G401.6 (cell line): Measurements from ENCODE around the gene TAB3.
"Not testable (repeated sequence)": the region's sequence is repeated elsewhere in the genome, so short reads cannot be mapped to it uniquely, and the experiment has no call there.

Source experiments
- FAIRE-seq: peaks from 2 replicates; lab custom pipeline; 2012; peaks lifted over from hg19 to GRCh38; lab: Jason Lieb, UNC

TAB3 gene

GRCh38 chrX:30812326-30812725 is 76.7 kb downstream of the TAB3 start:
- FAIRE-seq: no peak

DNA sequence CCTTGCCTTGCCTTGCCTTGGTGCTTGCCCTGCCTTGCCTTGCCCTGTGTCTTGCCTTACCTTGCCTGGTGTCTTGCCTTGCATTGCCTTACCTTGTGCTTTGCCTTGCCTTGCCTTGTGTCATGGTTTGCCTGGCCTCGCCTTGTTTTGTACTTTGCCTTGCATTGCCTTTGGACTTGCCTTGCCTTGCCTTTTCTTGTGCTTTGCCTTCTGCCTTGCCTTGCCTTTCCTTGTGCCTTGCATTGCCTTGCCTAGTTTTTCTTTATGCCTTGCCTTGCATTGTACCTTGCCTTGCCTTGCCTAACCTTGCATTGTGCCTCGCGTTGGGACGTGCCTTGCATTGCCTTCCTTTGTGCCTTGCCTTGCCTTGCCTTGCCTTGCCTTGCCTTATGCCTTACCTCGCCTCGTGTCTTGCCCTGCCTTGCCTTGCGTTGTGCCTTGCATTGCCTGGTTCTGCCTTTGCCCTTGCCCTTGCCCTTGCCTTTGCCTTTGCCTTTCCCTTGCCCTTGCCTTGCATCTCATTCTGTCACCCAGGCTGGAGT is 82.8 kb downstream of the TAB3 start:
- no peak for FAIRE-seq

DNA sequence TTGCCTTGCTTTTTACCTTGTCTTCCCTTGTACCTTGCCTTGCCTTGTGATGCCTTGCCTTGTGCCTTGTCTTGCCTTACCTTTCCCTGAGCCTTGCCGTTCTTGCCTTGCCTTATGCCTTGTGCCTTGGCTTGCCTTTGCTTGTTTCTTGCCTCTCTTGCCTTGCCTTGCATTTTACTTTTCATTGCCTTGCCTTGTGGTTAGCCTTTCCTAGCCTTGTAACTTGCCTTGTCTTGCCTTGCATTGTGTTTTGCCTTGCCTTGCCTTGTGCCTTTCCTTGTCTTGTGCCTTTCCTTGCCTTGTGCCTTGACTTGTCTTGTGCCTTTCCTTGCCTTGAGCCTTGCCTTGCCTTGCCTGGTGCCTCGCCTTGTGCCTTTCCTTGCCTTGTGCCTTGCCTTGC is 84.6 kb downstream of the TAB3 start:
- FAIRE-seq: no peak

- FAIRE-seq: no peak
These were observed 88.2 kb downstream of the TAB3 start for GRCh38 chrX:30800901-30801300.

DNA sequence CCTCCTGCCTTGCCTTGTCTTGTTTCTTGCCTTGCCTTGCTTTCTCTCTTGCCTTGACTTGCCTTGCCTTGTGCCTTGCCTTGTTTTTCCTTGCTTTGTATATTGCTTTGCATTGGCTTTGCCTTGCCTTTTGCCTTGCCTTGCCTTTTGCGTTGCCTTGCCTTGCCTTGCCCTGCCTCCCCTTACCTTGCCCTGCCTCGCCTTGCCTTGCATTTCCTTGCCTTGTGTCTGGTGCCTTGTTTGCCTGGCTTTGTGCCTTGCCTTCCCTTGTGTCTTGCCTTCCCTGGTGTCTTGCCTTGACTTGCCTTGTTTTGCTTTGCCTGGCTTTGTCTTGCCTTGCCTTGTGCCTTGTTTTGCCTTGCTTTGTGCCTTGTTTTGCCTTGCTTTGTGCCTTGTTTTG is 89.7 kb downstream of the TAB3 start:
- no peak for FAIRE-seq

DNA sequence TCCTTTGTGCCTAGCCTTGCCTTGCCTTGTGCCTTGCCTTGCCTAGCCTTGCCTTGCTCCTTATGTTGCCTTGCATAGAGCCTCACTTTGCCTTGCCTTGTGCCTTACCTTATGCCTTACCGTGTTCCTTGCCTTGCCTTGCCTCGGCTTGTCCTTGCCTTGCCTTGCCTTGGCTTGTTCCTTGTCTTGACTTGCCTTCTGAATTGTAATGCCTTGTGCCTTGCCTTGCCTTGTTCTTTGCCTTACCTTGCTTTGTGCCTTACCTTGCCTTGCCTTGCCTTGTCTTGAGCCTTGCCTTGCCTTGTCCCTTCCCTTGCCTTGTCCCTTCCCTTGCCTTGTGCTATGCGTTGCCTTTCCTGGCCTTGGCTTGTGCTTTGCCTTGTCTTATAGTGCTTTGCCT is 90.2 kb downstream of the TAB3 start:
- FAIRE-seq: no peak

DNA sequence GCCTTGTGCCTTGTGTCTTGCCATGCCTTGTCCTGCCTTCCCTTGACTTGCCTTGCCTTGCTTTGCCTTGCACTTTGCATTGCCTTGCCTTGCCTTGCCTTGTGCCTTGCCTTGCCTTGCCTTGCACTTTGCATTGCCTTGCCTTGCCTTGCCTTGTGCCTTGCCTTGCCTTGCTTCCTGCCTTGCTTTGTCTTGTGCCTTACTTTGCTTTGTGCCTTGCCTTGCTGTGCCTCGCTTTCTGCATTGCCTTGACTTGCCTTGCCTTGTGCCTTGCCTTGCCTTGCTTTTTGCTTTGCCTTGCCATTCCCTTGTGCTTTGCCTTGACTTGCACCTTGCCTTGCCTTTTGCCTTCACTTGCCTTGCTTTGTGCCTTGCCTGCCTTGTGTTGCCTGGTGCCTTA is 91.8 kb downstream of the TAB3 start:
- not testable (repeated sequence) for FAIRE-seq

DNA sequence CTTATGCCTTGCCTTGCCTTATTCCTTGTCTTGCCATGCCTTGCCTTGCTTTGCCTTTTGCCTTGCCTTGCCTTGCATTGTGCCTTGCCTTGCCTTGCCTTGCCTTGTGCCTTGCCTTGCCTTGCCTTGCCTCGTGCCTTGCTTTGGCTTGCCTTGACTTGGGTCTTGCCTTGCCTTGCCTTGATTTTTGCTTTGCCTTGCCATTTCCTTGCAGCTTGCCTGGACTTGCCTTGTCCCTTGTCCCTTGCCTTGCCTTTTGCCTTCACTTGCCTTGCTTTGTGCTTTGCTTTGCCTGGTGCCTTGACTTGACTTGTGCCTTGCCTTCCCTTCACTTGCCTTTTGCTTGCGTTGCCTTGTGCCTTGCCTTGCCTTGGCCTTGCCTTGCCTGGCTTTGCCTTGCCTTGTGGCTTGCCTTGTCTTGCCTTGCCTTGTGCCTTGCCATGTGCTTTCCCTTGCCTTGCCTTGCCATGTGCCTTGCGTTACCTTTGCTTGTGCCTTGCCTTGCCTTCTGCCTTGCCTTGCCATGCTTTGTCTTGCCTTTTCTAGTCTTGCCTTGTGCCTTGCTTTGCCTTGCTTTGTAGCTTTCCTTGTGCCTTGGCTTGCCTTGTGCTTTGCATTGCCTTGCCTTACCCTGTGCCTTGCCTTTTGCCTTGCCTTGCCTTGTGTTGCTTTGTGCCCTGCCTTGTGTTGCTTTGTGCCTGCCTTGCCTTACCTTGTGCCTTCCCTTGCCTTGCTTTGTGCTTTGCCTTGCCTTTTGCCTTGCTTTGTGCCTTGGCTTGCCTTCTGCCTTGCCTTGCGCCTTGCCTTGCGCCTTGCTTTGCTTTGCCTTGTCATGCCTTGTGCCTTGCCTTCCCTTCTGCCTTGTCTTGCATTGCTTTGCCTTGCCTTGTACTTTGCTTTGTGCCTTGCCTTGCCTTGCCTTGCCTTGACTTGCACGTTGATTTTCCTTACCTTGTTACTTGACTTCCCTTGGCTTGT is 92.8 kb downstream of the TAB3 start:
- no peak for FAIRE-seq

- FAIRE-seq: no peak
These were observed 94.6 kb downstream of the TAB3 start for GRCh38 chrX:30794497-30794896.

GRCh38 chrX:30793767-30794103 is 95.3 kb downstream of the TAB3 start:
- no peak for FAIRE-seq

- no peak for FAIRE-seq
These were observed 95.8 kb downstream of the TAB3 start for GRCh38 chrX:30793075-30793766.

DNA sequence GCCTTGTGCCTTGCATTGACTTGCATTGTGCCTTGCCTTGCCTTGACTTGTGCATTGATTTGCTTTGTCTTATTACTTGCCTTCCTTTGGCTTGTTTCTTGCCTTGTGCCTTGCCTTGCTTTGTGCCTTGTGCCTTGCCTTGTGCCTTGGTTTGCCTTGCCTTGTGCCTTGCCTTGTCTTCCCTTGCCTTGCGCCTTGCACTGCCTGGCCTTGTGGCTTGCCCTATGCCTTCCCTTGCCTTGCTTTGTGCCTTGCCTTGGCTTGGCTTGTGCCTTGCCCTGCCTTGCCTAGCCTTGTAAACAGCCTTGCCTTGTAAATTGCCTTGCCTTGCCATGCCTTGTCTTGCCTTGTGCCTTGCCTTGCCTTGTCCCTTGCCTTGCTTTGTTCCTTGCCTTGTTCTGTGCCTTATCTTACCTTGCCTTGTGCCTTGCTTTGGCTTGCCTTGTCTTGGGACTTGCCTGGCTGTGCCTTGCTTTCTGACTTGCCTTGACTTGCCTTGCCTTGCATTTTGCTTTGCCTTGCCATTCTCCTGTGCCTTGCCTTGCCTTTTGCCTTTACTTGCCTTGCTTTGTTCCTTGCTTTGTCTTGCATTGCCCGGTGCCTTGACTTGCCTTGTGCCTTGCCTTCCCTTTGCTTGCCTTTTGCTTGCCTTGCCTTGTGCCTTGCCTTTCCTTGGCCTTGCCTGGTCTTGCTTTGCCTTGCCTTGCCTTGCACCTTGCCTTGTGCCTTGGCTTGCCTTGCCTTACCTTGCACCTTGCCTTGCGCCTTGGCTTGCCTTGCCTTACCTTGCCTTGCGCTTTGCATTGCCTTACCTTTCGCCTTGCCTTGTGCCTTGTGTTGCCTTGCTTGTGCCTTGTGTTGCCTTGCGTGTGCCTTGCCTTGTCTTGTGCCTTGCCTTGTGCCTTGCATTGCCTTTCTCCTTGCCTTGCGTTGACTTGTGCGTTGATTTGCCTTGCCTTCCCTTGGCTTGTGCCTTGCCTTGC is 97.5 kb downstream of the TAB3 start:
- no peak for FAIRE-seq

DNA sequence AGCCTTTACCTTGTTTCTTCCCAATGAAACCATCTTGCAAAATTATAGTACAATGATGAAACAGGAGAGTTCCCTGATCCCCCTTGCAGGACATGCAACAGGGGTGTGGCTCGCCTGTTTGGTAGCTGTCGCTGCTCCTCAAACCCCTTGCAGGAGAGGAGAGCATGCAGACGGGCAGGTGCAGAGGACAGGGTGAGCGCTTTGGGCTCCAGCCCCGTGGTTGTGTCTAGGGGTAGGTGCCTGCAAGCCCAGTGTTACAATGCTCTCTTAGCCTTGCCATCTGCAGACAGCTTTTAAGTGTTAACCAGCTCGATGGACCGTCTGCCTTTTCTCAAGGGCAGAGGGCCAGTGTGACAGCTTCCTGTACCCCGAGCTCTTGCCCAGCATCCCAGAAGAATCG is 102.0 kb downstream of the TAB3 start:
- no peak for FAIRE-seq

GRCh38 chrX:30786374-30786773 is 102.7 kb downstream of the TAB3 start:
- no peak for FAIRE-seq

- FAIRE-seq: no peak
These were observed 107.2 kb downstream of the TAB3 start for GRCh38 chrX:30781711-30782444.

- no peak for FAIRE-seq
These were observed 109.5 kb downstream of the TAB3 start for GRCh38 chrX:30779453-30780030.

- no peak for FAIRE-seq
These were observed 111.5 kb downstream of the TAB3 start for GRCh38 chrX:30777575-30777974.
